OCI-LY3 (cell line): ENCODE results near the gene UNCX.

ENCODE experiments used
- EZH2phosphoT487 ChIP-seq: fragments of 200-600 bp; shearing (Covaris generic); IDR thresholded peaks from 2 replicates; pipeline ENCODE4 v1.6.1; 2018; ENCODE audit warnings: antibody characterized with exemption, mixed run types, low read depth
- TF ChIP-seq, protein P1 (sequence below): fragments of 200-600, 300-600 bp; sonication (generic); IDR thresholded peaks from 2 replicates; pipeline ENCODE4 v1.5.1; 2014; ENCODE audit warnings: antibody characterized with exemption, low read length, low read depth

DNA sequence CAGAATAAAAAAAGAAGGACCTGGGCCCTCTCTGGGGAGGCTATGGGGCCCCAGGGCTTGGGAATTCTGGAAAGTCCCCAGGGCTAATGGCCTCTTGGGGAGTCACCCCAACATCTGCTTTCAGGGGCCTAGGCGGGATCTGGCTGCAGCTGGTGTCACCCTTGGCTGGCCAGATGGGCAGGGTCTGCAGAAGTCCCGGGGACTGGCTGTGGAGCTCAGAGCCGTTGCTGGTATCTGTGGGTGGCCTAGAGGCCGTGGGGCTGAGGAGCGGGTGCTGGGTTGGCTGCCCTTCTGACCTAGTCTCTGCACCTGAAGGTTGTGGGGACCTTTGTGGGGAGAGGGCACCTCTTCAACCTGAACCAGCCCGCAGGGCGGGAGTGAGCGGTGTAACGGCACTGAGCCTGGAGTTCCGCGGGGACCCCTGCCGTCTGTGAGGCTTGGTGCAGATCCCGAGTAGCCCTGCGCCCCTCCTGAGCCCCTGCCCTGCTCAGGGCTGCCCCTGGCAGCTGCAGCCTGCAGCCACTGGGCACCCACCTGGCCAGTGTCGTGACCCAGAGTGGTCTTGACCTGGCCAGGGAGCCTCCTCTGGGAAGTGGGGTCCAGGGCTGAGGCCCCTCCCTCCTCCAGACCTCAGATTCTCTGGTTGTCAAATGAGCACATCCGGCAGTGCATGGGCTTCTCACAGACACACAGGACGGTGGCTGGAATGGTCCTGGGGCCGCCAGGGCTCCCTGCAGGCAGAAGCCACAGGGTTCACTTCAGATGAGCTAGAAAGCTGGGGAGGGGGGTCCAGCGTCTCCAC, 51.5 kb downstream of the UNCX start:
- TF ChIP-seq, protein P1, sequence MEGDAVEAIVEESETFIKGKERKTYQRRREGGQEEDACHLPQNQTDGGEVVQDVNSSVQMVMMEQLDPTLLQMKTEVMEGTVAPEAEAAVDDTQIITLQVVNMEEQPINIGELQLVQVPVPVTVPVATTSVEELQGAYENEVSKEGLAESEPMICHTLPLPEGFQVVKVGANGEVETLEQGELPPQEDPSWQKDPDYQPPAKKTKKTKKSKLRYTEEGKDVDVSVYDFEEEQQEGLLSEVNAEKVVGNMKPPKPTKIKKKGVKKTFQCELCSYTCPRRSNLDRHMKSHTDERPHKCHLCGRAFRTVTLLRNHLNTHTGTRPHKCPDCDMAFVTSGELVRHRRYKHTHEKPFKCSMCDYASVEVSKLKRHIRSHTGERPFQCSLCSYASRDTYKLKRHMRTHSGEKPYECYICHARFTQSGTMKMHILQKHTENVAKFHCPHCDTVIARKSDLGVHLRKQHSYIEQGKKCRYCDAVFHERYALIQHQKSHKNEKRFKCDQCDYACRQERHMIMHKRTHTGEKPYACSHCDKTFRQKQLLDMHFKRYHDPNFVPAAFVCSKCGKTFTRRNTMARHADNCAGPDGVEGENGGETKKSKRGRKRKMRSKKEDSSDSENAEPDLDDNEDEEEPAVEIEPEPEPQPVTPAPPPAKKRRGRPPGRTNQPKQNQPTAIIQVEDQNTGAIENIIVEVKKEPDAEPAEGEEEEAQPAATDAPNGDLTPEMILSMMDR: no peak
- TF ChIP-seq EZH2phosphoT487: no peak
